ENCODE data around the gene SPAG9.

DNA sequence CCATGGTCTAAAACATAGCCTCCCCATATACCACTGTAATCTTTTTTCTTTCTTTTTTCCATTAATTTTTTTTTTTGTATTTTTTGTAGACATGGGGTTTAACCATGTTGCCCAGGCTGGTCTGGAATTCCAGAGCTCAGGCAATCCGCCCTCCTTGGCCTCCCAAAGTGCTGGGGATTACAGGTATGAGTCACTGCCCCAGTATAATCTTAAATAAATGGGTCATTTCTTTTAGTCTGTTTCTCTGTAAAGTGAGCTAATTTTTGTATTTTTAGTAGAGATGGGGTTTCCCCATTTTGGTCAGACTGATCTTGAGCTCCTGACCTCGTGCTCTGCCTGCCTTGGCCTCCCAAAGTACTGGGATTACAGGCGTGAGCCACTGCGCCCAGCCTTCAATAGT, 27.0 kb upstream of the SPAG9 start:
- TF ChIP-seq EP300 (IDR thresholded peaks at IDR 0.05) (no peak), POLR2A (IDR thresholded peaks at IDR 0.05; ENCODE audit: low read depth) (no peak), POLR2AphosphoS5 (IDR thresholded peaks at IDR 0.05) (no peak)
- TF ChIP-seq, protein P1, sequence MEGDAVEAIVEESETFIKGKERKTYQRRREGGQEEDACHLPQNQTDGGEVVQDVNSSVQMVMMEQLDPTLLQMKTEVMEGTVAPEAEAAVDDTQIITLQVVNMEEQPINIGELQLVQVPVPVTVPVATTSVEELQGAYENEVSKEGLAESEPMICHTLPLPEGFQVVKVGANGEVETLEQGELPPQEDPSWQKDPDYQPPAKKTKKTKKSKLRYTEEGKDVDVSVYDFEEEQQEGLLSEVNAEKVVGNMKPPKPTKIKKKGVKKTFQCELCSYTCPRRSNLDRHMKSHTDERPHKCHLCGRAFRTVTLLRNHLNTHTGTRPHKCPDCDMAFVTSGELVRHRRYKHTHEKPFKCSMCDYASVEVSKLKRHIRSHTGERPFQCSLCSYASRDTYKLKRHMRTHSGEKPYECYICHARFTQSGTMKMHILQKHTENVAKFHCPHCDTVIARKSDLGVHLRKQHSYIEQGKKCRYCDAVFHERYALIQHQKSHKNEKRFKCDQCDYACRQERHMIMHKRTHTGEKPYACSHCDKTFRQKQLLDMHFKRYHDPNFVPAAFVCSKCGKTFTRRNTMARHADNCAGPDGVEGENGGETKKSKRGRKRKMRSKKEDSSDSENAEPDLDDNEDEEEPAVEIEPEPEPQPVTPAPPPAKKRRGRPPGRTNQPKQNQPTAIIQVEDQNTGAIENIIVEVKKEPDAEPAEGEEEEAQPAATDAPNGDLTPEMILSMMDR (IDR thresholded peaks at IDR 0.05) = no peak
